Measurements from ENCODE around the gene TRIM34. TPM values are rescaled to one million over a fixed set of nuclear protein-coding genes. Genes with fewer than 3 reads are reported as not detected.
"Not testable (repeated sequence)": the region's sequence is repeated elsewhere in the genome, so short reads cannot be mapped to it uniquely, and the experiment has no call there.

Gene TRIM34
- total and polyA plus RNA-seq, 9 donors = 4.7 to 16.6 (median 6.2) TPM

GRCh38 chr11:5689551-5689983 is 64.8 kb downstream of the TRIM34 start, which contains the start of gene TRIM22:
Gene TRIM22 (plus strand): TSS chr11:5689790. CDS start chr11:5696233, 6,443 bp downstream.
- TF ChIP-seq EP300 (IDR thresholded peaks at IDR 0.05) = no peak
- no peak for TF ChIP-seq CTCF (IDR thresholded peaks at IDR 0.05)
- no peak for TF ChIP-seq POLR2A (IDR thresholded peaks at IDR 0.05)
- DNase-seq = peak; percentile 44 to 52 (median 47)
- H3K27me3 ChIP-seq = no peaks in the 10 kb centered on the region
- H3K36me3 ChIP-seq = no peaks in the 10 kb centered on the region
- H3K4me3 ChIP-seq = peak within 1 kb of the TSS; percentile 35
- peaks cover 6% of the 10 kb centered on the region for H3K4me1 ChIP-seq (ENCODE audit: insufficient read depth)
- intact Hi-C loops (cut with DNase I) = loop anchor here in 1 of 4 donors (10.0 kb wide), 1 partner anchor 95 kb away; the partner anchor contains the start of gene TRIM6
- H3K9me3 ChIP-seq = no peaks in the 10 kb centered on the region
- WGBS, 3 donors = 0 to 1% (median 0%) methylated on average over 2 of the region's 2 CpGs
- H3K27ac ChIP-seq = peak within 1 kb of the TSS; percentile 40 to 92

- WGBS, 3 donors = 1 to 7% (median 1%) methylated on average over 5 of the region's 5 CpGs
- intact Hi-C loops (cut with DNase I) = no loop called here
- TF ChIP-seq POLR2A (IDR thresholded peaks at IDR 0.05) (no peak), EP300 (IDR thresholded peaks at IDR 0.05) (no peak), CTCF (IDR thresholded peaks at IDR 0.05) (no peak)
- no peaks in the 10 kb centered on the region for H3K27me3 ChIP-seq
- H3K36me3 ChIP-seq = no peaks in the 10 kb centered on the region
- H3K9me3 ChIP-seq = no peaks in the 10 kb centered on the region
- peak overlapping the region; percentile 40 to 92 for H3K27ac ChIP-seq
- DNase-seq = peak in 2 of 5 donors; percentile 38 to 39
- peaks cover 6% of the 10 kb centered on the region for H3K4me1 ChIP-seq (ENCODE audit: insufficient read depth)
- peak overlapping the region; percentile 35 for H3K4me3 ChIP-seq
These were observed 65.4 kb downstream of the TRIM34 start for GRCh38 chr11:5690216-5690615.

DNA sequence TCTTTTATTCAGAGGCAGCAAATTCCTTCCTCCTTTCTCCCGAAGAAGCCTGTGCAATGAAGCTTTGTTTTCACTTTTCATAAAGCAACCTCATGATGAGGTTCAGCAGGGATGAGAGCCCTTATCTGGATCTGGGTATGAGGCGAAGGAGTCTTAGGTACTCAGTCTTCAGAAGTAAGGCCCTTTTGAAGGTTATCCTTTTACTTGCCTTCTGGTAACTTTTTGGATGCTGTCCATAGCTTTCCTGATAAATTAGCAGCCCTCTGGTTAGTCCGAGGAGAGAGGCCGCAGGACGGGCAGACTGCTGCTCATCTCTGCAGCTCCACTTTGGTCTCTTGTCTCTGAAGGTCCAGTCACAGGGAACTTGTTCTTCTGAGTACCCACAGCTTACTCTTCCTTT is 65.9 kb downstream of the TRIM34 start:
- Histone ChIP-seq H3K9me3 (no peaks in the 10 kb centered on the region), H3K4me1 (ENCODE audit: insufficient read depth) (peaks cover 6% of the 10 kb centered on the region), H3K36me3 (no peaks in the 10 kb centered on the region), H3K27ac (peak overlapping the region; percentile 40 to 92), H3K4me3 (peak overlapping the region; percentile 35), H3K27me3 (no peaks in the 10 kb centered on the region)
- no peak for TF ChIP-seq POLR2A (IDR thresholded peaks at IDR 0.05)
- TF ChIP-seq EP300 (IDR thresholded peaks at IDR 0.05) = no peak
- TF ChIP-seq CTCF (IDR thresholded peaks at IDR 0.05) = no peak
- peak; percentile 41 to 56 (median 46) for DNase-seq
- WGBS, 3 donors = 1 to 10% (median 1%) methylated on average over 5 of the region's 5 CpGs
- intact Hi-C loops (cut with DNase I) = no loop called here

DNA sequence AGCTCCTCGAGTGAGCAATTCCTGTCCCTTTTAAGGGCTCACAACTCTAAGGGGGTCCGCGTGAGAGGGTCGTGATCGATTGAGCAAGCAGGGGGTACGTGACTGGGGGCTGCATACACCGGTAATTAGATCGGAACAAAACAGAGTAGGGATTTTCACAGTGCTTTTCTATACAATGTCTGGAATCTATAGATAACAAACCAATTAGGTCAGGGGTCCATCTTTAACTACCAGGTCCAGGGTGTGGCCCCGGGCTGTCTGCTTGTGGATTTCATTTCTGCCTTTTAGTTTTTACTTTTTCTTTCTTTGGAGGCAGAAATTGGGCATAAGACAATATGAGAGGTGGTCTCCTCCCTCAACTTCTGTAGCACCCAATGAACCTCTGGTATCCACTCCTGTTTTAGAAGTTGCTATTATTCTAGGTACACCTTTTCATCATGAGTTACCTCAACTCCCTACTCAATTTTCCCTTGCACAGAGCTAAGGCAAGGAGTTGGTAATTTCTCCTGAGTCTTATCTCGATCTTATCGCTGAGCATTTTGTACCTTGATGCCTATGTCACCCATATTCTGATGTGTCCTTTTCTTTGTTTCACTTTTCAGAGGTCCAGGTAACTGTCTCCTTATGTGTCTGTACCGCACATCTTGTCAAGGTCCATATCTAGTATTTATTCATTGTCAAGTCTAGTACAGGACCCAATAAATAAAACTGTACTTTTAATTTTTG is 66.6 kb downstream of the TRIM34 start:
- peaks cover 10% of the 10 kb centered on the region for H3K4me1 ChIP-seq (ENCODE audit: insufficient read depth)
- 32 to 59% (median 42%) methylated on average over 12 of the region's 12 CpGs for WGBS, 3 donors
- intact Hi-C loops (cut with DNase I) = not testable (repeated sequence)

GRCh38 chr11:5691964-5692361 is 67.2 kb downstream of the TRIM34 start:
- DNase-seq = no peak
- intact Hi-C loops (cut with DNase I) = no loop called here
- Histone ChIP-seq H3K27me3 (no peaks in the 10 kb centered on the region), H3K27ac (no peak overlapping the region), H3K4me1 (ENCODE audit: insufficient read depth) (peaks cover 12% of the 10 kb centered on the region), H3K36me3 (no peaks in the 10 kb centered on the region), H3K4me3 (no peak overlapping the region), H3K9me3 (no peaks in the 10 kb centered on the region)
- 61 to 81% (median 78%) methylated on average over 3 of the region's 3 CpGs for WGBS, 3 donors
- no peak for TF ChIP-seq EP300 (IDR thresholded peaks at IDR 0.05)
- TF ChIP-seq POLR2A (IDR thresholded peaks at IDR 0.05) = no peak
- TF ChIP-seq CTCF (IDR thresholded peaks at IDR 0.05) = no peak

More for the DNA sequence above, 66.6 kb downstream of the TRIM34 start:
- H3K9me3 ChIP-seq, H3K36me3 ChIP-seq, H3K27me3 ChIP-seq, DNase-seq: not testable (repeated sequence)
- H3K27ac ChIP-seq = peak overlapping the region; percentile 40 to 92
- H3K4me3 ChIP-seq = peak overlapping the region; percentile 35
